Adipose tissue (tissue), 3 donors: ENCODE data around the gene TRIP12. TPM values are rescaled to one million over a fixed set of nuclear protein-coding genes. Genes with fewer than 3 reads are reported as not detected.
"Not testable (repeated sequence)": the region's sequence is repeated elsewhere in the genome, so short reads cannot be mapped to it uniquely, and the experiment has no call there.

Experiments used
- H3K27ac ChIP-seq: one replicate; pipeline ENCODE4 v1.5.1; 2013; ENCODE audit warnings: low read depth, low read length
- WGBS, 3 donors: extraction: QIAGEN DNeasy Blood & Tissue Kit; methylation state at CpG; one replicate each; pipeline ENCODE4 v1.1.7; 2013; 5-methylcytosine and 5-hydroxymethylcytosine counted together
- polyA plus RNA-seq, 3 donors: library from polyadenylated mRNA; stranded (reverse); fragments of 200-250 nt; gene quantifications; one replicate each; pipeline ENCODE4 v1.2.3, GENCODE V29; 2013
- donor health status: healthy with polysubstance abuse.
- donor health status: Bipolar disorder and iron deficiency.
- donor health status: healthy.

Gene TRIP12
- polyA plus RNA-seq, 3 donors: 17.8 to 41.2 (median 32.8) TPM

DNA sequence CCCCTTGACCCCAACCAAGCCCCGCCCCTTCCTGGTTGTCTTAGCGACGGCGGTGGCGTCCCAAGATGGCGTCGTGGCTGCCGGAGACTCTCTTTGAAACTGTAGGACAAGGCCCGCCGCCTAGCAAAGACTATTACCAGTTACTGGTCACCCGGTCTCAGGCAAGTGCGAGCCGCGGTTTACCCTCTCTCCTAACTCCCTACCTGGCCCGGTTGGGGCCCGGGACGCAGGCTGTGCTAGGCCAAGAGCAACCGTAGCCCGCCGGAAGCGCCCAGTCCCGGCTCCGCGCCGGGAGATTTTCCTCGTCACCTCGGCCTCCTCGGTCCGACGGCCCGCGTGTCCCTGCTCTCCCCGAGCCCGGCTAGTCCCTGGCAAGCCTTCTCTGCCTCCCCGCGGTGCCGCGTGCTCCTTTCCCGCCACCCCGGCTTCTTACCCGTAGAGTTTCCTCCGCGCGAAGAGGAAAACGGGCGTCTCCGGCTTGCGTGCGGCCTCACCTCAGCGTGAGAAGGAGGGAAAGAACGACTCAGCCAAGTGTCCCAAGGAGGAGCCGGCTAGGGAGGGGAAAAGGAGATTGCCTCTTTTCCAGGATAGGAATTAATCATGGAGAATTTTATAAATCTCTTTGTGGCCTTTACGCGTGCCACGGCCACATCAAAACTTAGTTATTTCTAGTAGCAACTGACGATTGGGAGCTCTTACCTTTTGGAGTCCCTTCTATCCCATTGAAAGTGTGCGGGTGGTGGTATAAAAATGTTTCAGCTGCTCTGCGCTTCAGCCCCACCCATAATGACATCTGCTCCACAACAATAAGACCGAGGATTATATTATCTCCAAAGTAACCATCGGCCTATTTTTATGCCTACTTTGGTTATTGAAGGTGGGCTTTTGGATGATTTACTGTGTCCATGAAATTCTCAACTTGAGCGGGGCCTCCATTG is 909 bp upstream of the TRIP12 start, which contains the start of gene FBXO36:
Gene FBXO36, plus strand, starts transcription at position 55 of the 938 bp plus-strand sequence. Its CDS starts 11 bp downstream, at position 66.
- 1 to 2% (median 1%) methylated on average over 61 of the region's 61 CpGs for WGBS, 3 donors
- peak within 1 kb of the TSS; percentile 98 for H3K27ac ChIP-seq

DNA sequence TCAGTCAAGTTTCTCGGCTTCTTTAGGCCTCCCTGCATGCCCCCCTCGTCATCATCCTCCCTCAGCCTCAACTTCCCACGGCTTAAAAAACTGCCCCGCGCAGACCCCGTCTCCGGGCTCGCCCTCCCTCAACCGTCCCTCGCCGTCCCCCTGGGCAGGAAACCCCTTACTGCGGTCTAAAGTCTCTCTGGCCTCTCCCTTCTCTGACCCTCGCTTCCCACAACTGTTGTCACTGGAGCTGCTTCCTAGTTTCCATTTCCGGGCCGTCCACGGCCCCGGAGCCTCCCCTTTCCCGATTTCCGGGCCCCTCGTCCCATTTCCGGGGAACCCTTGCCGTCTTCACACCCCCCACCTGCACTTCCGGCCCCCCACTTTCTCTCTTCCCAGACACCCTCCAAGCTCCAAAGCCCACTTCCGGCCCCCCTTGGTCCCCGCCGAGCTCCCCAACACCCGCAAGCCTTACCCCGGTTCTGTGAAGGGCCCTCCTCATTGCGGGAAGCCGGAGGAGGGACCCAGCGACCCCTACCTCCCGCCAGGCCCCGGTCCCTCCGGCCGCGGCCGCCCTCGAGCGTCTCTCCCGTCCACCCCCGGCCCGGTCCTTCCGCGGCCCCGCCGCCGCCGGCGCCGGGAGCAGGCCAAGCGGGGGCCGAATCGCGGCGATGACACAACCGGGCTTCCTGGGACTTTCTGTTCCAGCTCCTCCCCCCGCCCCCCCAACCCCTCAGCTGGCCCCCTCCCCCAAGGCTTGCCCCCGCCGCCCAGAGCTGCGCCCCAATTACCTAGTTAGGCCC is 513 bp downstream of the TRIP12 start:
- WGBS, 3 donors: 0 to 1% (median 1%) methylated on average over 56 to 60 of the region's 60 CpGs
- H3K27ac ChIP-seq: peak overlapping the region; percentile 98

DNA sequence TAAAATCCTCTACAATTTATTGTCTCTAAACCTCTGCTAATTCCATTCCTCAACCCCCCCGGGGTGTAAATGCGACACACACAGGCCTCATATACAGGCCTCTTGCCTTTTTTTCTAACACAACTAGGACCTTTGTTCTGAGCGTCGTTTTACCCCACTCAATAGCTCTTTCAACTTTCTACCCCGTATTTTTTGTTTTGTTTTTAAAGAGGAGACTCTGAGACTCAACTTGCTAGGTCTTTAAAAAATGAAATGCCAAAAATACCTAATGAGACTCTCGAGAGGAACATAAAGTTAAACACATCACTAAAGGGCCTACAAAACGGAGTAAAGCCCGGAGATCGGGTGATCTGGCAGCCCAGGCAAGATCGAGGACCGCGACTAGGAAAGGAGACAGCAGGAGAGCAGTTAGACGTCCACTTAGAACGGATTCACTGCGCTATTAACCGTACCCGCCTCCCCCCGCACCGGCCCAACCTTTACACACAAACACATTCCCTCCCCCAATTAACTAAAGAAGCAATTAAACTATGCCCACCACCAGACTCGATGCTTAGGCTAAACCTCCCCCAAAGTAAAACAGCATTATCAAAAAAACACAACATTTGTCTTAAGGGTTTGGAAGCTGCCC is 1.7 kb downstream of the TRIP12 start:
- no peak overlapping the region for H3K27ac ChIP-seq
- 3 to 7% (median 5%) methylated on average over 20 of the region's 20 CpGs for WGBS, 3 donors

DNA sequence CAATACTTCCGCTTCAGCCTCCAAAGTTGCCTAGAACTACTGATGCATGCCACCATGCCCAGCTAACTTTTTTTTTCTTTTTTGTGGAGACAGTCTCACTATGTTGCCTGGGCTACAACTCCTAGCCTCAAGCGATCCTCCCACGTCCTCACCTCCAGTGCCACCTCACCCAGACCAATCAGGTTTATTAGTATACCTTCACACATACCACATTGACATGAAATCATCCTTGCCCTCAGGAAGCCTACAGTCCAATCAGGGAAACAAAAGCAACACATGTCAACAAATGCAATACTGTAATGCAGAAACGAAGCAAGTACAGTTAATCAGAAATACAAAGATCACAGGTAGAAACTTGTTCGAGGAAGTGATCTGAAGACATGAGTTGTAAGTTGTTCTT is 4.0 kb downstream of the TRIP12 start:
- WGBS, 3 donors: 94 to 97% (median 94%) methylated on average over 5 of the region's 5 CpGs
- H3K27ac ChIP-seq: no peak overlapping the region

DNA sequence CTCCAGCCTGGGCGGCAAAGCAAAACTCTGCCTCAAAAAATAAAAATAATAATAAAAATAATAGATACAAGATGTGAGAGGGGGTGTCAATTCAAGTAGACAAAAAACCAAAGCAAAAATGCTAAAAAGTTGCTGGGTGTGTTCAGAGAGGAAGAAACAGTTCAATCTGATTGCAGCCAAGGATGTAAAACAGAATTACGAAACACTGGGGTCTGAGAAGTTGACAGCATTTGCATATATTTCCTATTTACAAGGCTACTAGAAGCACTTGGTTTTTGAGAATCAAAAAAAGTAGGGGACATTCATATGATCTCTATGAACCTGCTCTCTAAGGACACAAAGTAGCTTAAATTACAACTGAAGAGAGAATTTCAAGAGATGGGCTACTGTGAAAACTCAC is 7.6 kb downstream of the TRIP12 start:
- H3K27ac ChIP-seq: no peak overlapping the region
- WGBS, 3 donors: 68 to 83% (median 78%) methylated on average over 2 of the region's 2 CpGs

DNA sequence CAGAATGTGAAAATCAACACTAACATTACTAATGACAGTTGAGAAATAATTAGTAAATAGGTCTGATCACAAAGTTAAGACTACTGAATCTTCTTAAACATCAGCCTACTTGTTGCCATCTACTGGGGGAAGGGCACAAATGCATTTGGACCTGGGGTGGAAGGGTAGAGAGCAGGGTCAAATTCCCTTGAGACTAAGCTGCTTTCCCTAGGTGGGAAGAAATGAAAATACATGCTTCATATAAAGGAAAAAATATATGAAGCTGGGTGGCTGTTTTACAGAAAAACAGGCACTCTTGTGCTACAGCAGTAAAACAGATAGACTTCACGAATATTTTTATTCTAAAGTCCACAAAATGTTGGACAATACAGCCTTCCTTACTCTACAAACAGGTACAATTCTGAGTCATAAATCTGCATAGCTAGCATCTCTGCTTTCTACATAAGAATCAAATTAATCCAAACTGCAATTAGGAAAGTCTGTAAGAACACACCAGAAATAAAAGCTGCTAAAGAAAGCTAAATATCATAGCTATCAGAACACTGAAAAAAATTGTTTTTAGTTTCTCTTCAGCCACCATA is 10.9 kb downstream of the TRIP12 start:
- no peak overlapping the region for H3K27ac ChIP-seq
- WGBS, 3 donors: 49 to 74% (median 70%) methylated on average over 1 of the region's 1 CpG

DNA sequence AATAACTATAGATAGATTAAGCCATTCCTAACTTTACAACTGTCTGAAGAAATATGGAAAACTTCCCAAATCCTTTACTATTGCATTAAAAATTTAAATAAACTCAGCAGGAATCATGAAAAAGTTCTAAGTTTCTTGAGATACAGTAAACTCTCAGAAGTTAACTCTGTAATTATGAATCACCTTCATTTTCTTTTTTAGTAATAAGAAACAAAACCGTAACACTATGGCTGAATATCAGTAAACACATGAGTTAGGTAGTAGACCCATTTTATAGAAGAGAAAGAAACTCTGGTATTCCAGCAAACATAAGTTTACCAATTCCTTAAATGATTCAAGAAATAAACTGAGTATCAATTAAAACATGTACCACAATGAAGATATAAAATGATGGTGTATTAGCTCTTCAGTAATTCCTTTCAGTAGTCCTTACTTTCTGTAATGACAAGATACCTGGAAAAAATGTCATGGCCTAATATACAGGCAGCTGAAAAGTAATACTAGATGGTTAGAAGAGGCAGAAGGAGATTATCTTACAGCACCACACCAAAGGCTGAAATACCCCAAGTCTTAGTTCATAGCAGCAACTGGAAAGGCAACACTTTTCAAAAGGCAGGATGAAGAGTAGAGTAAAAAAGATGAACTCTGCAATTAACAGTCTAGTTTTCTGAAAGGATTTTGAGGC is 11.5 kb downstream of the TRIP12 start:
- no peak overlapping the region for H3K27ac ChIP-seq
- 93 to 97% (median 97%) methylated on average over 1 of the region's 1 CpG for WGBS, 3 donors

DNA sequence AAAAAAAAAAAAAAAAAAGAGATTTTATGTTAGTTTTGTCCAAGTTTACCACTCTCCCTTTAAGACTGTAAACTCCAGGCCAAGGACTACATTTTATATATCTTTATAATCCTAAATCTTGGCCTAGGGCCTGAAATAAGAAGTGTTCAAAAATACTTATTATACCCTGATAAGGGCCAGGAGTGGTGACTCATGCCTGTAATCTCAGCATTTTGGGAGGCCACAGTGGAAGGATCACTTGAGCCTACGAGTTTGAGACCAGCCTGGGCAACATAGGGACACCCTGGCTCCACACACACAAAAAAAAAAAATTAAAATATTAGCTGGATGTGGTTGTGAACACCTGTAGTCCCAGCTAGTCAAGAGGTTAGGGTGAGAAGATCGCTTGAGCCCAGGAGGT is 12.7 kb downstream of the TRIP12 start:
- WGBS, 3 donors: 74 to 85% (median 75%) methylated on average over 2 of the region's 2 CpGs
- H3K27ac ChIP-seq: no peak overlapping the region

DNA sequence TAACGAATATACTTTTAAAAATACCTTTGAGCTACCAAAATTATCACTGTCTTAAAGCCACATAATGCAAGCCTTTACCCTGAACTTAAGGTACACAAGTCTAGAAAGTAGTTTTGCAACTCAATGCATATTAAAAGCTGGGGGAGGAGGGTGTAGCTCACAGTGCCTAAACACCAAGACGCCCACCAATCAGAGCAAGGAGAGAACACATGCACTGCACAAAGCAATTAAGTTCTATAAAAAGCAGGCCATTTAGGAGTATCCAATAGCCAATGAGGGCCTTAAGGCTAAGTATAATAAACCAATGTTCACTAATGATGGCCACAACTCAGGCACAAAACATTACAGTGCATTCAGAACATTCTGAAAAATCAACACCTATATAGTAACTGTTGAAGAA is 16.2 kb downstream of the TRIP12 start:
- WGBS, 3 donors: 78 to 94% (median 93%) methylated on average over 2 of the region's 2 CpGs
- H3K27ac ChIP-seq: no peak overlapping the region

DNA sequence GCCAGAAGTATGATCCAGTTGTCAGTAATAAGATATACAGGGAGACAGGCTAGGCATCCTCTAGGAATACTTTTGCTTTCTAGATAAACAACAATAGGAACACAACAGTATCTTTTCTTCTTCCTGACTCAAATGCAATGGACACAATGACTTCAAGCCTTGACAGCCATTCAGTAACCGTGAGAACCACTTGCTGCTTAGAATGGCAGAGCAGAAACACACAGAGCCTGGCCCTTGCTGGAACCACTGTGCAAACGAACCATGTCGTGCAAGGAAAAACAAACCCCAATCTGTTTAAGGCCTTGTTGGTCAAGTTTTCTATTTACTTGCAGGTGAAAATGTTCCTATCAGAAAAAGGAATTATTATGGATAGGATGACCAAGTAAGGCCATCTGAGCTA is 18.8 kb downstream of the TRIP12 start:
- no peak overlapping the region for H3K27ac ChIP-seq
- 46 to 91% (median 84%) methylated on average over 3 of the region's 3 CpGs for WGBS, 3 donors

DNA sequence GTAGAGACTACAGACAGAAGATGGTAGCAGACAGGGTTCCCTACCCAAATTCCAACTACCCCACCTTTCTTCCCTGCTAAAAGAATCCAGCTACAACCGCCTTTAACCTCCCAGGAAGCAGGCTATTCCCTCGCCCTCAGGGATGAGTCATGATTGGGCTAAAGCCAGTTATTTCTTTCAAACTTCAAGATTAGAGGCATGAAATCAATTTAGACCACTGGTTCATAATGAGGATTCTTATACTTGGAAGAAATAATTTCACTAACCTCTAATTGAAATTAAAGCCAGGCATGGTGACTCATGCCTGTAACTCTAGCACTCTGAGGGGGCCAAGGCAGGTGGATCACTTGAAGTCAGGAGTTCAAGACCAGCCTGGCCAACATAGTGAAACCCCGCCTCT is 20.0 kb downstream of the TRIP12 start:
- 51 to 67% (median 57%) methylated on average over 3 of the region's 3 CpGs for WGBS, 3 donors
- no peak overlapping the region for H3K27ac ChIP-seq

DNA sequence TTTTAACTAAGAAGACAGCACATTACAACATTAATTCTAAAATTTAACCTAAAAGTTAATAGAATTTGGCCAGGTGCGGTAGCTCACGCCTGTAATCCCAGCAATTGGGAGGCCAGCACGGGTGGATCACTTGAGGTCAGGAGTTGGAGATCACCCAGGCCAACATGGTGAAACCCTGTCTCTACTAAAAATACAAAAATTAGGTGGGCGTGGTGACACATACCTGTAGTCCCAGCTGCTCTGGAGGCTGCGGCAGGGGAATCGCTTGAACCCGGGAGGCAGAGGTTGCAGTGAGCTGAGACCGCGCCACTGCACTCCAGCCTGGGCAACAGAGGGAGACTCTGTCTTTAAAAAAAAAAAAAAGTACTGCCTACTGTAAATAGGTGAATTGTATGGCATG is 21.3 kb downstream of the TRIP12 start:
- not testable (repeated sequence) for H3K27ac ChIP-seq
- WGBS, 3 donors: 95 to 97% (median 96%) methylated on average over 9 of the region's 9 CpGs

DNA sequence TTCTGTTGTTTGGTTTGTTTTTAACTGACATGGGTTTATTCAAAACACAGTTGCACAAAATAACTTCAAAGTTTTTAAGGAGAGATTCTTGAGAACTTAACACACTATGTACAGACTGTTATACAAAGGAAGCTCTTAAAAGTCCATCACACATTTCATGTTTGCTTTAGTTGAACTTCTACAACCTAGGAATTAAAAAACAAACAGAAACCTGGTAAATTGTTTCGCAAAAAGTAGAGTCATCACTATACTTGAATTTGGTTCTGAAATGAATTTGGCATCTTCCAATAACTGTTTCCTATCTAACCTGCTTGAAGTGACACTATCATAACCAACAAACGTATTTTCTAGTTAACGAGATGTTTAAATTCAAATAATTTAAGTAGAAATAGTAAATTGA is 21.8 kb downstream of the TRIP12 start:
- 79 to 96% (median 90%) methylated on average over 3 of the region's 3 CpGs for WGBS, 3 donors
- H3K27ac ChIP-seq: no peak overlapping the region

DNA sequence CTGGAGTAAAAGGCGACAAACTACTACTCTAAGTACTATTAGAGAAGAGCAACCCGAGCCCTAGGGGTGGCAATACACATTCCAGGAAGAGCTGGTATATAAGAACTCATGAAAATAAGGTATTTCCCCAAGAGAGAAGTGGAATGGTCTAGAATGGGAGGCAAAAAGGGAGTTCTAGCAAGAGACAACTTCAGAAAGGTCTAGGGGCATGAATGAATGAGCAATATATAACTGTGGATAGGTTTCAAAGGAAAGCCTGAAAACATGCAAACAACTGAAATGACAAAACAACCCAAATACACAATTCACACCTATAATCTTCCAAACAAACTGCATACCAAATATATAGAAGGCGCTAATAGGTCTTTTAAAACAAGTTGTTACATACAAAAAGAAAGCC is 22.2 kb downstream of the TRIP12 start:
- no peak overlapping the region for H3K27ac ChIP-seq
- whole genome bisulfite sequencing, 3 donors: 95 to 97% (median 97%) methylated on average over 3 of the region's 3 CpGs

DNA sequence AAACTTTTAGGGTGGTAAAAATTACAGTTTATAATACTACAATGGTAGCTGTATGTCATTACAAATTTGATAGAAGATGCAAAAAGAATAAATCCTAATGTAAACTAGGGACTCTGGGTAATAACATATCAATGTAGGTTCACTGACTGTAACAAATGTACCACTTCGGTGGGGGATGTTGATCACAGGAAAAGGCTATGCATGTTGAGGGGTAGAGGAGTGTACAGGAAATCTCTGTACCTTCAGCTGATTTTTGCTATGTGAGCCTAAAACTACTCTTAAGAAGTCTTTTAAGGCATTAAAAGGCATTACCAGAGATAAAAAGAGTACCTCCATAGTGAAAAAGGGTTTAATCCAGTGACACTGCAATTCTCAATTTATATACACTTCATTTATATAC is 25.0 kb downstream of the TRIP12 start:
- H3K27ac ChIP-seq: no peak overlapping the region
- 29 to 70% (median 34%) methylated on average over 1 of the region's 1 CpG for WGBS, 3 donors

DNA sequence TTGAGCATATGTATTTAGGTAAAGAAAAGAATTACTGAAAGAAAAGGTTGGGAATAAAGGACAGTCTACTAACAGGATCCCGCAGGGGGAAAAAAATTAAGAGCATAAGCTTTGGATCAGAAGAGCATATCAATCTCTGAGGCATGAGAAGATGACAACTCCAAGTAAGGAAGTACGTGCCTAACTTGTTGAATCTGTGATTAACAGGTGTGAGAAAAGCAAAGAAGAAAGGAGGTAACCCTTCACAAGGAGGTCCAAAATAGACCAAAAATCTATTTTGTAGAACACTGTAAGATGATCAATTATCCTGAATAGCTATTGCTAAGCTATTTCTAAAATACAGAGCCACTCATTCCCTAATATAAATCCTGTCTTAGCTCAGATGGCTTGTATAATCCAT is 32.8 kb downstream of the TRIP12 start:
- H3K27ac ChIP-seq: no peak overlapping the region
- 60 to 92% (median 88%) methylated on average over 2 of the region's 2 CpGs for WGBS, 3 donors

DNA sequence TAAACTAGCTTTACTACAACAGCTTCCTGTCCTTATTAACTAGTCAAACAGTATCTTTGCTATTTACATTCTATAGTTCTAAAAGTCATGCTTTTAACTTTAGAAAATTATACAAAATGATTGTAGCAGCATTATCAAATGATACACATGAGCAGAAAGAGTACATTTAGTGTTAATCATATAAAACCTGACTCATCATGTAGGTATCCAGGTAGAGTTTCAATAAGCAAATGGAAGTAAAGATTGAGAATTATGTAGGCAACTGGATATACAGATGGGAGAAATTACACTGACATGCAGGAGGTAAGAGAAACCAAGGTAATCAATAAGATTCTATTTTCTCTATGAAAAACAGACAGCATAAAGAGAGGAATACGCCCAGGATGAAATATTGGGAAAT is 33.8 kb downstream of the TRIP12 start:
- 100% methylated on average over 1 of the region's 1 CpG for WGBS, 3 donors
- H3K27ac ChIP-seq: no peak overlapping the region

DNA sequence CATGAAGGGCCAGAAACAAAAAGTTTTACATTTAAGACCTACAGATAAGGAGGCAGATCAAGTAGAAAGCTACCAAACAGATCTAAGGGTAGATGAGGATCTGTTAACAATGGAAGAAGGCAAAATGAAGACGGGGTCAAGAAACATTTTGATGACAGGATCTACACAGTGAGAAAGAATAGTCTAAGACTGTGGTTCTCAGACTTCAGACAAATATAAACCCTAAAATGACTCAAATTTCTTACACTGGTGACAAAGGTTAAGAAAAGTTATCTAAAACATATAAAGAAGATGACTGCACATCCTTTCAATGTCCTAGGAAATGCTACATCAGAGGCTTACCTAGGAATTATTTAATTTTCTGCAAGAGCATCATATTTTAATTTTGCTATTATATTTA is 34.4 kb downstream of the TRIP12 start:
- 91 to 96% (median 93%) methylated on average over 1 of the region's 1 CpG for WGBS, 3 donors

More for the DNA sequence above, 34.4 kb downstream of the TRIP12 start:
- H3K27ac ChIP-seq: no peak overlapping the region
